ENCODE results near the gene RAP1A. TPM values are rescaled to one million over a fixed set of nuclear protein-coding genes. Genes with fewer than 3 reads are reported as not detected.

Gene RAP1A
- total RNA-seq, 4 donors from 2014 or later: 49.4 to 72.1 (median 57.9) TPM

DNA sequence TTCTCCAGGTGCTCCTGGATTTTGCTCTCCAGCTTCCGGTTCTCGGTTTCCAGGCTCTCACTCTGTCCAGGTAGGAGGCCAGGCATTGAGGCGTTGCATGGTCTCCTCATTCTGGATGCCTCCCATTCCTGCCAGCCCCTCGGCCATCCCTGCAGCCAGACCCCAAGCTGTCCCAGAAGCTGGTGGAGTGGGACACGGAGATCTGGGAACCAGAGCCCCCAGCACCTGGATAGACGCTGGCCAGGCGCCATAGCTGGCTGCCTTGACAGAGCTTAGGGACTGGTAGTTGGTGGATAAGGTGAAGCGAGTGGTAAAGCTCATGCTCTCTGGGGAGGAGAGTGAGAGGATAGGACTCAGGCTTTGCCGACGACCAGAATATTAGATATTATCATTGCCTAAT, 29.6 kb downstream of the RAP1A start:
- Histone ChIP-seq H3K9me3 (no peaks in the 10 kb centered on the region), H3K4me1 (peaks cover 0 to 5% of the 10 kb centered on the region in 2 donors), H3K27ac (no peak overlapping the region), H3K27me3 (no peaks in the 10 kb centered on the region), H3K36me3 (no peaks in the 10 kb centered on the region), H3K4me3 (no peak overlapping the region)
- in situ Hi-C loops (cut with MboI; ENCODE audit: low sequenced_read_pairs in 4 of 4) (no loop called here), intact Hi-C loops (cut with DNase I; ENCODE audit: low total_unique reads) (no loop called here)
- TF ChIP-seq POLR2A (IDR thresholded peaks at IDR 0.05): no peak
- TF ChIP-seq, protein P1, sequence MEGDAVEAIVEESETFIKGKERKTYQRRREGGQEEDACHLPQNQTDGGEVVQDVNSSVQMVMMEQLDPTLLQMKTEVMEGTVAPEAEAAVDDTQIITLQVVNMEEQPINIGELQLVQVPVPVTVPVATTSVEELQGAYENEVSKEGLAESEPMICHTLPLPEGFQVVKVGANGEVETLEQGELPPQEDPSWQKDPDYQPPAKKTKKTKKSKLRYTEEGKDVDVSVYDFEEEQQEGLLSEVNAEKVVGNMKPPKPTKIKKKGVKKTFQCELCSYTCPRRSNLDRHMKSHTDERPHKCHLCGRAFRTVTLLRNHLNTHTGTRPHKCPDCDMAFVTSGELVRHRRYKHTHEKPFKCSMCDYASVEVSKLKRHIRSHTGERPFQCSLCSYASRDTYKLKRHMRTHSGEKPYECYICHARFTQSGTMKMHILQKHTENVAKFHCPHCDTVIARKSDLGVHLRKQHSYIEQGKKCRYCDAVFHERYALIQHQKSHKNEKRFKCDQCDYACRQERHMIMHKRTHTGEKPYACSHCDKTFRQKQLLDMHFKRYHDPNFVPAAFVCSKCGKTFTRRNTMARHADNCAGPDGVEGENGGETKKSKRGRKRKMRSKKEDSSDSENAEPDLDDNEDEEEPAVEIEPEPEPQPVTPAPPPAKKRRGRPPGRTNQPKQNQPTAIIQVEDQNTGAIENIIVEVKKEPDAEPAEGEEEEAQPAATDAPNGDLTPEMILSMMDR (IDR thresholded peaks at IDR 0.05 in 4 of 5, conservative IDR thresholded peaks at IDR 0.05 in 1 of 5): no peak
- ATAC-seq (no peak), DNase-seq (no peak)

- Histone ChIP-seq H3K4me3 (no peak overlapping the region), H3K9me3 (no peaks in the 10 kb centered on the region), H3K4me1 (peaks cover 0 to 5% of the 10 kb centered on the region in 2 donors), H3K27me3 (no peaks in the 10 kb centered on the region), H3K27ac (no peak overlapping the region), H3K36me3 (no peaks in the 10 kb centered on the region)
- intact Hi-C loops (cut with DNase I; ENCODE audit: low total_unique reads): no loop called here
- DNase-seq (no peak), ATAC-seq (no peak)
- in situ Hi-C loops (cut with MboI; ENCODE audit: low sequenced_read_pairs in 4 of 4): loop anchor here in 1 of 4 donors (10.0 kb wide), 1 partner anchor 145 kb away; the partner anchor contains the start of genes ADORA3 and TMIGD3
- no peak for TF ChIP-seq POLR2A (IDR thresholded peaks at IDR 0.05)
- TF ChIP-seq, protein P1 (IDR thresholded peaks at IDR 0.05 in 4 of 5, conservative IDR thresholded peaks at IDR 0.05 in 1 of 5): no peak
Observed at GRCh38 chr1:111649648-111650047, 30.1 kb downstream of the RAP1A start.

GRCh38 chr1:111653709-111654108, 34.1 kb downstream of the RAP1A start:
- no peaks in the 10 kb centered on the region for H3K9me3 ChIP-seq
- H3K4me3 ChIP-seq: no peak overlapping the region
- no peak for TF ChIP-seq POLR2A (IDR thresholded peaks at IDR 0.05)
- TF ChIP-seq, protein P1 (IDR thresholded peaks at IDR 0.05 in 4 of 5, conservative IDR thresholded peaks at IDR 0.05 in 1 of 5): no peak
- DNase-seq (no peak), ATAC-seq (no peak)
- in situ Hi-C loops (cut with MboI; ENCODE audit: low sequenced_read_pairs in 4 of 4) (loop anchor here in 1 of 4 donors (10.0 kb wide), 1 partner anchor 149 kb away; the partner anchor contains the start of genes ADORA3 and TMIGD3), intact Hi-C loops (cut with DNase I; ENCODE audit: low total_unique reads) (loop anchor here (2.0 kb wide), 1 partner anchor 33 kb away; no protein-coding TSS in a partner anchor)
- H3K27me3 ChIP-seq: no peaks in the 10 kb centered on the region
- no peaks in the 10 kb centered on the region for H3K36me3 ChIP-seq
- H3K27ac ChIP-seq: no peak overlapping the region
- H3K4me1 ChIP-seq: peaks cover 13 to 16% of the 10 kb centered on the region in 2 donors

DNA sequence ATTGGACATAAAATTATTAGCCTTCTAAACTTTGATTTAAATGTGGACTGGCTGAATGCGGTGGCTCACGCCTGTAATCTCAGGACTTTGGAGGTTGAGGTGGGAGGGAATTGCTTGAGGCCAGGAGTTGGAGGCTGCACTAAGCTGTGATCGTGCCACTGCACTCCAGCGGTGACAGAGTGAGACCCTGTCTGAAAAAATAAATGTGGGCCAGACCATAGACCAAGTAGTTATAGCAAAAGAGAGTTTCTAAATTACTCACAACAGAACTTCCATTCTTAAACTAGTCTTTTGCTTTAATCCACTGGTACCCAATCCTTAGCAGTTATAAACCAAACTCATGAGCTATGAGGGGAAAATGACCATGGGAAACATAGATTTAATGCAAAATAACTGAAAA, 35.2 kb downstream of the RAP1A start:
- no peak overlapping the region for H3K27ac ChIP-seq
- H3K36me3 ChIP-seq: no peaks in the 10 kb centered on the region
- intact Hi-C loops (cut with DNase I; ENCODE audit: low total_unique reads) (loop anchor here (2.0 kb wide), 1 partner anchor 34 kb away; no protein-coding TSS in a partner anchor), in situ Hi-C loops (cut with MboI; ENCODE audit: low sequenced_read_pairs in 4 of 4) (loop anchor here in 3 of 4 donors (5.0 to 10.0 kb wide), 2 partner anchors 148 to 150 kb away; partner anchors contain the start of genes ADORA3 (in 1 of the 3) and TMIGD3 (in 1 of the 3))
- TF ChIP-seq, protein P1 (IDR thresholded peaks at IDR 0.05 in 4 of 5, conservative IDR thresholded peaks at IDR 0.05 in 1 of 5): no peak
- TF ChIP-seq POLR2A (IDR thresholded peaks at IDR 0.05): no peak
- H3K4me3 ChIP-seq: no peak overlapping the region
- ATAC-seq (no peak), DNase-seq (no peak)
- no peaks in the 10 kb centered on the region for H3K27me3 ChIP-seq
- H3K9me3 ChIP-seq: no peaks in the 10 kb centered on the region
- H3K4me1 ChIP-seq: peaks cover 19 to 24% of the 10 kb centered on the region in 2 donors

Measured in gastrocnemius medialis (tissue), 4 donors.